Hematopoietic multipotent progenitor cell (in vitro differentiated cells): ENCODE data around the gene CABCOCO1. TPM values are rescaled to one million over a fixed set of nuclear protein-coding genes. Genes with fewer than 3 reads are reported as not detected.
A peak's percentile ranks its signal among the peaks of the same experiment; 100 is the strongest.

Experiments used
- DNase-seq, 3 donors: peaks; one replicate each; pipeline ENCODE4 v3.0.0-alpha.2; 2011 to 2015; ENCODE audit warnings: low read depth in 2 of 3, low spot score in 2 of 3
- total RNA-seq: library from RNA; depleted of rRNA; stranded (reverse); fragments of >200 nt; gene quantifications from one replicate; pipeline ENCODE4 v1.2.3, GENCODE V29; 2012

CABCOCO1 gene
- total RNA-seq, 1 donor, result not detected

- DNase-seq, result peak in 2 of 3 donors; percentile 53 to 86
Measured at GRCh38 chr10:61752111-61753011, 89.6 kb downstream of the CABCOCO1 start.

DNA sequence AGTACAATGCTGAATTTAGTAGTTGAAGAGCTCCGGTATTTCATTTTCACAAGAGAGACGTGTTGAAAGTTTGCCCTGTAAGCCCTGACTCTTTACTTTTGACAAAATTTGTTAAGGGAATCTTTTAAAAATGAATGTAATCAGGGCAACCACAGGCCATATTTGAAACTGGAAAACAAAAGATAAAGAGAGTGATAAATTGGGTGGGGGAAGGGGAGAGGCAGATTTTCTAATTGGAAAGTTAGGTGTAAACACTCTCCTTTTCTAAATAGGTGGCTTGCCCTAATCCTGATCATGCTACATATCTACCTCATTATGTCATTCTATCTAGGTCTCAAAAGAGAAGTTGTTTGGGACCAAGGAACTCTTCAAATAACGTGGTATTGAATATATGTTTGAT is 90.7 kb downstream of the CABCOCO1 start:
- DNase-seq, result no peak

DNA sequence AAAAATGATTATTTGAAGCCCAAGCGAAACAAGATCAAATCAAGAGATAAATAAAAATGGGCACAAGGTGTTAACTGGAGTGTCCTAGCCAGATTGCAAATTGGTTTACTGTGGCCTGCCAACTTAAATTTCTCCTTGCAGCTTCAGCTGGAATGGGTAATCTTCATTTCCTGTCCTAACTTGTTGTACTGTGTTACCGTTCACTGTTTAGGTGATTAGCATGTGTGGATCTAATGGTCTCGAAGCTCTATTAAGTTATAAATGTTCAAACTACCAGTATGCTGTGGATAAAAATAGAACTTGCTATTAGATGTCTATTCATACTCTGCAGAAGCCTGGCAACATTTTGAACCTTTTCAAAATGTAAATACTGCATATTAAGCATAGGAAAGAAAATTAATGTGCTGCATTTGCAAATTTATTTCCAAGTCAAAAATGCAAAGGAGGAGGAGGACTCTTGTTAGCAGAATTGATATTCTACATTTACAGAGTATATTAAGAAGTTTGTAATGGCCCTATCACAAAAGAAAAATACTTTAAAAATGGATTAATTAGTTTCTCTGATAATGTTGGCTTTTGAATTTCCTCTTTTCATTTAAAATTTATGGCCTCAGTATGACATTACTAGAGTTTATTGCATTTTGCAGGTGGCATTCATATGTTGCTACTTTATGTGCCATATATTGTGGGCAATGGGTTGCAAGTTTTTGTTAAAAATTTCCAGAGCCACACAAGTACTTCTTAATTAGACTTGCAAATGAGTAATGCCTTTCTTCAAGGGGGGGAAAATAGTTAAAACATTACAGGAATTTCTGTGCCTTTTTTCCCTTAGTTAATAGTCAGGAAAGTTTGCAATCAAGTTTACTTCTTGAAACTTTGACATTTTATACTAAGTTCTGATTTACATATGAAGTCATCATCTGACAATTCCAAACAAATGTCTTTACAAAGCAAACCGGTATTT is 92.1 kb downstream of the CABCOCO1 start:
- peak in 1 of 3 donors; percentile 33 for DNase-seq

- no peak for DNase-seq
Measured at GRCh38 chr10:61757001-61757400, 94.3 kb downstream of the CABCOCO1 start.

GRCh38 chr10:61757525-61758397 is 95.0 kb downstream of the CABCOCO1 start:
- DNase-seq, result no peak

DNA sequence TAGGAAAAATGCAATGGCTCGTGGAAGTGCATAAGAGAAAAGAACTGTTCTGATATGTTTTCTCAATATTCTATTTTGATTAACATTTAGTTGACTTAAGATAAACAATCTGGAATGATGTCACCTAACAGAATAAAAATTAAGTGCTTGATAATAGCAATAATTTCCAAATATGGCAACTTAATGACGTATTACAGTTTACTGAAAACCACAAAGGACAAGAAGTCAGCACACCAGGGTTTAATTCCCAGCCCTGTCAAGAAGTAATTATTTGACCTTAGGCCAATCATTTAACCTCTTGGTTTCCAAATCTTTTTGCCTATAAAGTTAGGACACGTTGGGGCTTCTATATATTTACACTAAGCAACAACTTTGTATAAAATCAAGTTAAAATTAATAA is 95.7 kb downstream of the CABCOCO1 start:
- DNase-seq, result no peak

DNA sequence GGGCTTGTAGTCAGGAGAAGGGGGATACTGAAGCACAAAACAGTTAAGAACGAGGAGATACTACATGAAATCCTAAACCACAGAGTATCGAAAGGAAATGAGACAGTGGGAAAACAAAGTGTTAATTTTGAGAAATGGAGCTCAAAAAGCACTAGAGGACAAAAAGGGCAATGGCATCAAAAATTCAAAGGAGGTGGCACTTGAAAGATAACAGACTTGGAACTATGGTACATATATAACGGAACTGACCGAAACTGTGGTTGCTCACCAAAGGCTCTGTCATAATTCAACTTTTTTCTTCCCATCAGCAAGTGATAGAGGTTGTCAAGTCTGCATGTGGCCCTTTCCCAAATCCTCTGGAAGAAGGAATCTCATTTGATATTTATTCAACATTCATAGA is 97.0 kb downstream of the CABCOCO1 start:
- DNase-seq, result no peak

DNA sequence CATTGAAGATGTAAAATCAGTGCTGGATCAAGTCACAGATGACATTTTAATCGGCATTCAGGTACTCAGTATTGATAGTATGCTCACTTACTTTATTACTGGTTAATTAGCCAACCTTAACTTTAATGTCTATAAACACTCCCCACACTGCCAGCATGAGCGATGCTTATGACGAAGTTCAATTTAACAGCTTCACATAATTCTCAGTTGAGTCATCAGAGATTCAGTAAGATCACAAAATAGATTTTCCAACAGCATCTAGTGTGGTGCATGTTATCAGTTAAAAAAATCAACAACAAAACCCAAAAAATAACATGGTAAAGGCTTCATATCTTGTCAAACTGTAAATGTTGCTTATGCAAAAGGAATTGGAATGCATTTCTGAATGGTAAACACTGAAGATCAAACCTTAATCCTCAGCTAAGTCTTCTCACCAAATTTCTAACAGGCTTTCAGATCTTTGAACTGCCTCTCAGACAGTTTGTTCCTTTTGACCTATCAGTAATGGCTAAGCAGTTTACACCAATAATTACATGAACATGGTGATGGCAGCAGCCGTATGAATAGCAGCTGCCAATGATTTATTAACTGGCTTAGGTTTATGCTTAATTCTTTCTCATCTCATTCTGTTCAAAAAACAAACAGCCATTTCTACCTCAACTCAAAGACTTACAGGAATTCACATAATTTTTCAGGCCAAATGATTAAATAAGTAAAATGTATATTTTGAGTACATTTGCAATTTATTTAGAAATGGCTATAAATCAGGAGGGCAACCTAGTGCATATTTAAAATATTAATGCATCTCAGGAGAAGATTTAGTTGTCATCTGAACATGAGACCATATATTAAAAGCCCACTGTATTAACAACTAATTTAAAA is 98.5 kb downstream of the CABCOCO1 start:
- DNase-seq, result no peak

DNA sequence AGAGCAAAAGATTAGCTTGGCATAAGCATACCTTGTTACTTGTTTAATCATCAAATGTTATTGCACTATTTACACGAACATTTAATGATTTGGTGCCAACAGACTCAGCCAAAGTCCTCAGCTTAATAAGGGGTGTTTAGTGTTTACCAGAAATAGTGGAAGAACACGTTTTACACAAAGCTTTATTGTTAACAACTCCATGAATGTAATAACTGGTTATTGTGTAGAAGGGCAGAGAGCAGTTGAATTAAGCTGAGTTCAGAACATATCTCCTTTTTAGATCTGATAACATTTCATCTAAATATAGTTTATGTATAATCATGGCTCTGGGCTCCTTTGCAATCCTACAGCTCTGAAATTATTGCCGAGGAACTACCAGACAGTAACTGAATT is 99.1 kb downstream of the CABCOCO1 start:
- DNase-seq, result no peak

DNA sequence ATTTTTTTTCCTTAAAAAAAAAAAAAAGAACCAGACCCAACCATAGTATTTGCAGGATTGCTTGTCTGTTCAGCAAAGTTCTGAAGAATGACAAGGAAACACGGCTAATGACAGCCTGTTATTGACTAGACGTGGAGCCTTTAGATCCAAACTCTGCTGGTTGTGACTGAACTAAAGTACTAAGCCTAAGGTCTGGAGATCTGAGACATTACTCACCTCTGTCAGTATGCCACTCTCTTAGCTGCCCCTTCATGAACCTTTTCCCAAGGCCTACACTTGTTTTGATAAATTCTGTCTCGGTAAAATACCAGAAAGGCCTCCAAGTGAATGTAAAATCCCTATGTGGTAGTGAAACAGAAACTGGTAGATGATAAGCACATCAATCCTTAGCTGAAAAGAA is 101.0 kb downstream of the CABCOCO1 start:
- no peak for DNase-seq

DNA sequence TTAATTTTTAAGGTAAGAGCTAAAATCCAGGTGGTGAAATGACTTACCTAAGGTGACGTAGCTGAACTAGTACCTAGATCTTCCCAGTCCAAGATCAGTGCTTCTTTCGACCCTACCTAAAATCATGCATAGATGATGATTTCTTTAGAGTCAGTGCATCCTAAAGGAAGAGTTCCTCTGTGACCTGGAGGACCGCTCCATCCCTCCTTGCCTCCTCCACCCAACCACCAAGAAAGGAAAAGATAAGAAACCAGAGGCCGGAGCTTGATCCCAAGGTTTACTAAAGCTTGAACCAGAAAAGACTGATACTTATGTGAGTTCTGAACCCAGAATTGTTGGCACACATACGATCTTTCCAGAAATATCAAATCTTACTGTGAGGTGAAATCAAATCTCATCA is 101.8 kb downstream of the CABCOCO1 start:
- DNase-seq, result no peak

GRCh38 chr10:61765176-61766087 is 102.7 kb downstream of the CABCOCO1 start:
- peak in 2 of 3 donors; percentile 95 to 99 for DNase-seq

- no peak for DNase-seq
Measured at GRCh38 chr10:61766927-61767326, 104.2 kb downstream of the CABCOCO1 start.

GRCh38 chr10:61774031-61774430 is 111.3 kb downstream of the CABCOCO1 start:
- DNase-seq, result no peak

- no peak for DNase-seq
Measured at GRCh38 chr10:61775111-61775510, 112.4 kb downstream of the CABCOCO1 start.

DNA sequence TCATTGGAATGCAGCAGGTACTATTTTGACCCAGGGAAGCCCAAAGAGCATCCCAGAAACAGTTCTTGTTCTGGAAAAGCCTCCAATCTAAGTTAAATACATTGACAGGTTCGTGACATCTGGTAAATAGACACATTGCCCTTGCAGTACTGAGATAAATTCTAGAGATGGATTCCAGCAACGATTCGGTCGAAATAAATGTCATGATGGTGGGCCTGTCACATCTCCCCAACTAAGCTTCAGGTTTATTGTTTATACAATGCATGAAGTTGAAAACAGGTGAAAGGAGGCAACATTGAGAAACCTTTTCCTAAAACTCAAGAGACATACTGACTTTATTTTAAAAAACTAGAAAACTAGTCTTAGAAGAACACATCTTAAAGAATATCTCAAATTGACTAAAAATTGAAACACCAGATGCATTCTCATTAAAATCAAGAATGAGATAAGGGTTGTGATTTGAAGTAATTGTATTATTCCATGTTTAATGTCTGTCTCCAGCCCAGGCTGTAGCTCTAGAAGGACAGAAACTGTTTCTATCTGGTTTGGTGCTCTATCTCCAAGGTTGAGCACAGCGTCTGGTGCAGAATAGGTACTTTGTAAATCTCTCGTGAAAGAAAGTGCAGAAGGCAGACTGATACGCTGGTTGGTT is 114.0 kb downstream of the CABCOCO1 start:
- DNase-seq, result no peak

DNA sequence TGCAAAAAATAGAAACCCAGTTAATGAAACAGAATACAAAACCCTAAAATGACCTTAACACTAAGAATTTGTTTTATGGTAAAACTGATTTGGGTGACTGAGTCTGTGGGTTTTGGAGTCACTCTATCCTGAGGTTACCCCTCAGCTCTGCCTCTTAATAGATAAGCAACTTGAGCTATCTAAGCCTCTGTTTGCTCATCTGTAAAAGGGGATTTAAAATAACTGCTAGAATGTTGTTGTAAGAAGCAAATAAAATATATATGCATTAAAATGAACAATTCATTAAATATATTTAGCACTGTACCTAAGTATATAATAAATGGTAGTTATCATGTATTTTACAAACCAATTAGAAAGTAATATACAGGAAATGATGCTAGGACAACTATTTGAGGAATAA is 115.4 kb downstream of the CABCOCO1 start:
- no peak for DNase-seq

- DNase-seq, result no peak
Measured at GRCh38 chr10:61779276-61779675, 116.5 kb downstream of the CABCOCO1 start.
